ENCODE measurements around the gene INTS7.
"Not testable (repeated sequence)": the region's sequence is repeated elsewhere in the genome, so short reads cannot be mapped to it uniquely, and the experiment has no call there.

The INTS7 gene

GRCh38 chr1:211935448-211935970 lies 99.8 kb downstream of the INTS7 start:
- no peak for DNase-seq (ENCODE audit: low spot score)

GRCh38 chr1:211933946-211934714 lies 101.2 kb downstream of the INTS7 start:
- no peak for DNase-seq (ENCODE audit: low spot score)

- DNase-seq (ENCODE audit: low spot score): no peak
These were observed 102.5 kb downstream of the INTS7 start for GRCh38 chr1:211932933-211933254.

- DNase-seq (ENCODE audit: low spot score): no peak
These were observed 103.0 kb downstream of the INTS7 start for GRCh38 chr1:211932231-211932932.

- no peak for DNase-seq (ENCODE audit: low spot score)
These were observed 105.7 kb downstream of the INTS7 start for GRCh38 chr1:211929683-211930082.

- no peak for DNase-seq (ENCODE audit: low spot score)
These were observed 106.2 kb downstream of the INTS7 start for GRCh38 chr1:211928993-211929637.

- no peak for DNase-seq (ENCODE audit: low spot score)
These were observed 107.0 kb downstream of the INTS7 start for GRCh38 chr1:211928290-211928801.

- no peak for DNase-seq (ENCODE audit: low spot score)
These were observed 110.3 kb downstream of the INTS7 start for GRCh38 chr1:211925016-211925415.

GRCh38 chr1:211924256-211924655 lies 111.1 kb downstream of the INTS7 start:
- DNase-seq (ENCODE audit: low spot score): no peak

GRCh38 chr1:211923095-211923494 lies 112.3 kb downstream of the INTS7 start:
- DNase-seq (ENCODE audit: low spot score): no peak

- no peak for DNase-seq (ENCODE audit: low spot score)
These were observed 113.7 kb downstream of the INTS7 start for GRCh38 chr1:211921579-211922095.

- DNase-seq (ENCODE audit: low spot score): no peak
These were observed 114.6 kb downstream of the INTS7 start for GRCh38 chr1:211920602-211921226.

- no peak for DNase-seq (ENCODE audit: low spot score)
These were observed 115.2 kb downstream of the INTS7 start for GRCh38 chr1:211920141-211920572.

GRCh38 chr1:211918843-211919414 lies 116.4 kb downstream of the INTS7 start:
- DNase-seq (ENCODE audit: low spot score): no peak

GRCh38 chr1:211916458-211916857 lies 118.9 kb downstream of the INTS7 start:
- DNase-seq (ENCODE audit: low spot score): not testable (repeated sequence)

- no peak for DNase-seq (ENCODE audit: low spot score)
These were observed 119.4 kb downstream of the INTS7 start for GRCh38 chr1:211915924-211916323.

GRCh38 chr1:211912844-211913432 lies 122.4 kb downstream of the INTS7 start:
- DNase-seq (ENCODE audit: low spot score): no peak

- no peak for DNase-seq (ENCODE audit: low spot score)
These were observed 123.3 kb downstream of the INTS7 start for GRCh38 chr1:211912038-211912437.

GRCh38 chr1:211910913-211911485 lies 124.4 kb downstream of the INTS7 start:
- DNase-seq (ENCODE audit: low spot score): no peak

- no peak for DNase-seq (ENCODE audit: low spot score)
These were observed 125.1 kb downstream of the INTS7 start for GRCh38 chr1:211910113-211910884.

Measured in ecto neural progenitor cell (in vitro differentiated cells).